Stimulated activated naive CD8-positive, alpha-beta T cell treated with anti-CD3 and anti-CD28 coated beads, Interleukin-15, Interleukin-2, amounts not matched to agents 100 U/mL and 50 U/mL, for 24 hours (primary cell): ENCODE results near the gene PCNT.
"Not testable (repeated sequence)": the region's sequence is repeated elsewhere in the genome, so short reads cannot be mapped to it uniquely, and the experiment has no call there.

Experiments used
- ATAC-seq: fragments of 150-1000 bp; cut with Tn5 transposase; one replicate; pipeline ENCODE4 v1.10.0; 2021
- DNase-seq: peaks from one replicate; pipeline ENCODE4 v3.0.0; 2021

PCNT gene

GRCh38 chr21:46357335-46357604 lies 33.3 kb downstream of the PCNT start:
- DNase-seq = no peak
- ATAC-seq = no peak

GRCh38 chr21:46357684-46358425 lies 33.9 kb downstream of the PCNT start:
- DNase-seq (no peak), ATAC-seq (no peak)

- DNase-seq = no peak
- ATAC-seq = no peak
These were observed 37.2 kb downstream of the PCNT start for GRCh38 chr21:46361176-46361575.

- DNase-seq = no peak
- ATAC-seq = no peak
These were observed 38.0 kb downstream of the PCNT start for GRCh38 chr21:46361935-46362334.

- ATAC-seq (no peak), DNase-seq (no peak)
These were observed 39.0 kb downstream of the PCNT start for GRCh38 chr21:46362946-46363345.

DNA sequence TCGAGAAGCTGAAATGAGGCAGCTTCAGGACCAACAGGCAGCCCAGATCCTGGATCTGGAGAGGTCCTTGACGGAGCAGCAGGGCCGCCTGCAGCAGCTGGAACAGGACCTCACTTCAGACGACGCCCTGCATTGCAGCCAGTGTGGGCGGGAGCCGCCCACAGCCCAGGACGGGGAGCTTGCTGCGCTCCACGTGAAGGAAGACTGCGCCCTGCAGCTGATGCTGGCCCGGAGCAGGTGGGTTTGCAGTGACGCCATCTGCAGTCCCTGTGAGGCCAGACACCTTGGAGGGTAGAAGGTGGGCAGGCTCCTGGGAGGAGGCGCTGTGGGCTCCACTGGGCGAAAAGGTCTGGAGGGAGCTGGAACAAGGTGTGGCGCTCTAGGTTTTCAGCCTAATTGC lies 39.7 kb downstream of the PCNT start:
- no peak for ATAC-seq
- DNase-seq = no peak

DNA sequence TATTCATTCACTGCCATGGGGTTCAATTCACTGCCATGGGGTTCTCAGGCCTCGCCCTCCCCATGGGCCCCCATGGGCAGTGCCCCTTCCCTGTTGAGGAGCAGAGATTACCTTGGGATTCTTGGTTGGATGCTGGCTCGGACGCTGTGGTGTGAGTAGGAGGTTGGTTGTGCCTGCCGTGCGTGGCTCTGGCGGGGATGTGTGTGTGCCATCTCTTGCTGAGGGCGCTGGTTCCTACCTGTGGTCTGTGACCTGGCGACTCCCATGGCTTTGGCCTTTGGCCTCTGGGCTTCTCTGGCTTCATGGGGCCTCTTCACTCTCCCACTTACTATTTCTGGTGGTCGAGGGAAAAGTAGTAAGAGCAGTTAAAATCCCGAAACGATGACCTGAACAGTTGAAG lies 42.1 kb downstream of the PCNT start:
- DNase-seq (no peak), ATAC-seq (no peak)

DNA sequence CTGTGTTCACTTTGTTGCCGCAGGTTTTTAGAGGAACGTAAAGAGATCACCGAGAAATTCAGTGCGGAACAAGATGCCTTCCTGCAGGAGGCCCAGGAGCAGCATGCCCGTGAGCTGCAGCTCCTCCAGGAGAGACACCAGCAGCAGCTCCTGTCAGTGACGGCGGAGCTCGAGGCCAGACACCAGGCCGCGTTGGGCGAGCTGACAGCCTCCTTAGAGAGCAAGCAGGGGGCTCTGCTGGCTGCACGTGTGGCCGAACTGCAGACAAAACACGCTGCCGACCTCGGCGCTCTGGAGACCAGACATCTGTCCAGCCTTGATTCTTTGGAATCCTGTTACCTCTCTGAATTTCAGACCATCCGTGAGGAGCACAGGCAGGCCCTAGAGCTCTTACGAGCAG lies 42.6 kb downstream of the PCNT start:
- DNase-seq = no peak
- no peak for ATAC-seq

- no peak for DNase-seq
- no peak for ATAC-seq
These were observed 43.0 kb downstream of the PCNT start for GRCh38 chr21:46366966-46367365.

GRCh38 chr21:46368533-46369285 lies 44.8 kb downstream of the PCNT start:
- ATAC-seq = peak; percentile 94
- peak; percentile 42 for DNase-seq

GRCh38 chr21:46369520-46370235 lies 45.7 kb downstream of the PCNT start:
- DNase-seq = no peak
- ATAC-seq = no peak

- no peak for ATAC-seq
These were observed 47.5 kb downstream of the PCNT start for GRCh38 chr21:46371204-46372013.

DNA sequence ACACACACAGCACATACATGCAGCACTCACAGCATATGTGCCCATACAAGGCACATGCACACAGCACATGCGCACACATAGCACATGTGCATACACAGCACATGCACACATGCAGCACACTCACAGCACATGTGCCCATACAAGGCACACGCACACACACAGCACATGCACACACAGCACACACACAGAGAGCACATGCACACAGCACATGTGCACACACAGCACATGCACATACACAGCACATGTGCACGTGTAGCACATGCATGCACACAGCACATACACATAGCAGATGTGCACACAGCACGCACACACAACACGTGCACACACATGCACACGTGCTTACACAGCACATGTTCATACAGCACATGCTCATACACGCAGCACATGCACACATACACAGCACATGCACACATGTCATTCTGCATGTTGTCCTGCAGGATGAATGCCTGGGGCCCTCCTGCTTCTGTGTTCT lies 48.1 kb downstream of the PCNT start:
- DNase-seq (no peak), ATAC-seq (no peak)

More at GRCh38 chr21:46371204-46372013, 47.5 kb downstream of the PCNT start:
- no peak for DNase-seq

GRCh38 chr21:46372947-46373346 lies 49.0 kb downstream of the PCNT start:
- ATAC-seq, DNase-seq: not testable (repeated sequence)

- DNase-seq (no peak), ATAC-seq (no peak)
These were observed 50.9 kb downstream of the PCNT start for GRCh38 chr21:46374761-46375389.

DNA sequence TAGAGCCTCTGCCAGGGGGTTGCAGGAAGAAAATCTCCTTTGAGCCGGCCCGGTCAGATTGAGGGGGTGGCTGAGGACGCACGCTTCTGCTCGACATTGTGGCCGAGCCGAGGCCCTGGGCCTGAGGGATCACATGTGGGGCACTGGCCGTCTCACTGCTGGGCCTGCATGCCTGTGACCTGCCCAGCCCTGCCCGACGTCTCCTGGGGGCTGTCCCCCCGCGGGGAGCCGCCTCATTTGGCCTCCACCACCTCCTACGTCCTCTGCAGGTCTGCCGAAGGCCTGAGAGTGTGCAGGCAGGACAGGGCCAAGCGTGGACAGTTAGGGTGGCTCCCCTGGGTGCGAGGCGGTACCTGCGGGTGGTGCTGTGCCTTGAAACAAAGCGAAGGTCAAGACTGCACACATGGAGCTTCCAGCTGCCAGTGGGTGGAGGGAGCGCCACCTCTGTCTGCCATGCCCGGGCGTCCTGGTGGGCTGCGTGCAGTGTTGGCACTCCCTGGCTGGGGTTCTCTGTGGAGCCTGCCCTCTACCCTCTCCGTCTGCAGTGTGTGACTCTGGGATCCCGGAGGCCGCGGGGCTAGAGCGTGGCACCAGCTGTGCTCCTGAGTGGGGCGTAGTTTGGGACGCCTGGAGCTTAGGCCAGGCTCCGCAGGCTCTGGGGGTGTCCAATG lies 51.7 kb downstream of the PCNT start:
- DNase-seq = no peak

DNA sequence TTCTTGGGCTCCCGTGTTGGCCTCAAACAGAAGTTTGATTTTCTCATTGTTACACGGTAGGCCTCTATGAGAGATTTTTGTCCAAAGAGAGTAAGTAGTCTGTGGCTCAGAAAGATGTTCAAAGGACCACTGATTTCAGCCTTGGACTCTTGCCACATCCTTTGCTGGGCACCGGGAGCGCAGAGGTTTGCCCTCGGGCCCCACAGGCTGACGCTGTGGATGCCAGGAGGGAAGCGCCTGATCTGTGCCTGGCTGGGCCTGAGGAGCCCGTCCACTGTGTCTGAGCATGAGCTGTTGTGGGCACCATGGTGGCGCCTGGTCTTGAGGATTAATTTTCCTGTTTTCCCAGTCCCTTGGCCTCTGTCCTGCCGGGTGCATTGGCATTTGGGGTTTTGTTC lies 52.3 kb downstream of the PCNT start:
- ATAC-seq (no peak), DNase-seq (no peak)

More for the DNA sequence above, 51.7 kb downstream of the PCNT start:
- ATAC-seq = no peak

DNA sequence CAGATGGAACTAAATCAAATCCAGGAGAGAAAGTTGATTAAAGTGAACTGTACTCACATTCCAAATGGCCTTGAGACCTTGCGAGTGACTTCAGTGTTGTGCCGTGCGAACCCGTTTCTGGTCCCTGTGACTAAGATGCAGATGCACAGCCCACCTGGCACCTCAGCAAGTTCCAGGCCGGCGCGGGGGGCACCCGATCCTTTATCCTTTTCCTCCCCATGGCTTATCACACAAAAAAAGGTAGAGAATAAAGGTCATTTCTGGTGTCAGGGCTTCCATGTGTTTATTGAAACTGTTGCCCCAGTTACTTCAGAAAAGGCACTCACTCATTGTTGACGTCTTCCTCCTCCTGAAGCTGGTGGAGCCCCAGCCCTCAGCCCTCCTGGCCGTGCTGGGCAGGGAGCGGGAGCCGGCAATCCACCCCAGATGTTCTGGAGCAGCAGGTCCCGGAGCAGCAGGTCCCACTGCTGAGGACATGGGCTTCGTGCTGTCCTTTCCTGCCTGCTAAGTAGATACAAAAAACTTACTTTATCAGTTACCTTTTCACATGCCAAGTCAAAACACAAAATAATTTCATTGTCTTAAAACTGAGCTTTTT lies 53.0 kb downstream of the PCNT start:
- no peak for ATAC-seq
- no peak for DNase-seq

DNA sequence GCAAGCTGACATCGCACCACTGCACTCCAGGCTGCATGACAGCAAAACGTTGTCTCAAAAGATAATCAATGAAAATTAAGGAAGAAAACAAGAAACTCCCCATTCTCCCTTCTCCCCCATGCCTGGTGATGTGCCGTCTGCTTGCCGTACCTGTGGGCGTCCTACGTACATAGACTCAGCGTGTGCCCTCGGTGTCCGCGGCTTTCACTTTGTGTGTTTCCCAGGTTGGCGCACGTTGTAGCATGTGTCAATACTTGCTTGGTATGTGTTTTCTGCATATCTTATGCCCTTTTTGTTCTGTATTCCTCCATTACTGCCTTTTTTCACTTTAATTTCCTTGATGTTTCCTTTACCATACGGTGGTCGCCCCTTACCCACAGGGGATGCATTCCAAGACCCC lies 53.8 kb downstream of the PCNT start:
- DNase-seq (no peak), ATAC-seq (no peak)

DNA sequence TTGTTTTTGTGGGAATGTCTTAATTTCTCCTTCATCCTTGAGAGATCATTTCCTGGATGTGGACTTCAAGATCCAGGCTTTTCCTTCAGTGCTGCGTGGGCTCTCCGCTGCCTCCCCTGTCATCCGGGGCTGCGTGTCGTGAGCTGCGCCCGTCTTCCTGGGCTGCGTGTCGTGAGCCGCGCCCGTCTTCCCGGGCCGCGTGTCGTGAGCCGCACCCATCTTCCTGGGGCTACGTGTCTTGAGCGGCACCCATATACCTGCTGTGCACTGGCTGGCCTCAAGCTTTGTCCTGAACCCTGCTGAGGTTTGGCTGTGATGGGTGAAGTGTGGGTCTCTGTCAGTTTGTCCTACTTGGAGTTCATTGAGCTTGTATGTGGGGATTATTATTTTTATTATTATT lies 55.1 kb downstream of the PCNT start:
- DNase-seq (no peak), ATAC-seq (no peak)

GRCh38 chr21:46379691-46380090 lies 55.7 kb downstream of the PCNT start:
- ATAC-seq (no peak), DNase-seq (no peak)
